ENCODE data around the gene HIVEP3. TPM values are rescaled to one million over a fixed set of nuclear protein-coding genes. Genes with fewer than 3 reads are reported as not detected.

HIVEP3 gene
- total RNA-seq, 1 donor from 2014 or later, result 3.6 TPM

GRCh38 chr1:41894101-41894807 lies 24.5 kb downstream of the HIVEP3 start:
- Mint-ChIP-seq H3K9me3 (ENCODE audit: low read depth) (no peaks in the 10 kb centered on the region), H3K4me1 (ENCODE audit: low read depth) (peaks cover 8% of the 10 kb centered on the region), H3K27ac (ENCODE audit: unreplicated experiment) (no peak overlapping the region), H3K4me3 (ENCODE audit: unreplicated experiment) (no peak overlapping the region), H3K27me3 (ENCODE audit: low read depth) (no peaks in the 10 kb centered on the region), H3K36me3 (ENCODE audit: low read depth) (no peaks in the 10 kb centered on the region)
- no peak for DNase-seq (ENCODE audit: low spot score)
- TF ChIP-seq CTCF (IDR thresholded peaks at IDR 0.05), result no peak

GRCh38 chr1:41892301-41892781 lies 26.4 kb downstream of the HIVEP3 start:
- H3K27me3 Mint-ChIP-seq (ENCODE audit: low read depth), result no peaks in the 10 kb centered on the region
- H3K4me1 Mint-ChIP-seq (ENCODE audit: low read depth), result peaks cover 4% of the 10 kb centered on the region
- no peak overlapping the region for H3K4me3 Mint-ChIP-seq (ENCODE audit: unreplicated experiment)
- H3K27ac Mint-ChIP-seq (ENCODE audit: unreplicated experiment), result no peak overlapping the region
- no peaks in the 10 kb centered on the region for H3K9me3 Mint-ChIP-seq (ENCODE audit: low read depth)
- no peak for TF ChIP-seq CTCF (IDR thresholded peaks at IDR 0.05)
- no peak for DNase-seq (ENCODE audit: low spot score)
- no peaks in the 10 kb centered on the region for H3K36me3 Mint-ChIP-seq (ENCODE audit: low read depth)

DNA sequence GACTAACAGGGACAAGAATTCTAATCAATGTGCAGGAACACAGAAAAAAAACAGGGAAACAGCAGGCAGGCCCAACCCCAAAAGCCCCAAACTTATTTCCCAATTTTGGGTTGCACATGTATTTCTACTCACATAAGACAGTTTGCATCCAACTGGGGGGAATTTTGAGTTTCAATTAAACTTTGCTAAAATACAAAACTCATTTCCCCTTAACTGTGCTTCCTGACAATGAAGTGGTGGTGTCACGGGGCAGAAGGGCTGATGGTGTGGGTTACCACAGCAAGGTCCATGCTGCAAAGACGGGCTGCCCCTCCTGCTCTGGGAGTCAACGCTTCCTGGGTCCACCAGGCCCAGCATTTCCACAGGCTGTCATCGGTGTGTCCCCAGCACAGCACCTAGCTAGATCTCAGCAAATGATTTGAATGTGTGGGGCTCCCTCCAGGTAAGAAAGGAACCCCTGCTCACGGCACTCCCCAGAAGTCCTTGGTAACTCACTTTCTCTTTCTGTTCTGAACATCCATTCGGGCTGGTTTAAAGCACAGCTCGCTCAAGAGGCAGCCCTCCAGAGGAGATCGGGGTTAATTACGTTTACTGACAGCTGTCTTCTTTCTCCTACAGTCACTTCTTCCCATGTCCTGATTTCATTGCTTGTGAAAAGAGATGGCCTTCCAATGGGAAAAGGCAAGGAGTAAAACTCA lies 27.4 kb downstream of the HIVEP3 start:
- no peaks in the 10 kb centered on the region for H3K9me3 Mint-ChIP-seq (ENCODE audit: low read depth)
- no peak overlapping the region for H3K27ac Mint-ChIP-seq (ENCODE audit: unreplicated experiment)
- H3K4me1 Mint-ChIP-seq (ENCODE audit: low read depth), result peaks cover 4% of the 10 kb centered on the region
- no peaks in the 10 kb centered on the region for H3K27me3 Mint-ChIP-seq (ENCODE audit: low read depth)
- TF ChIP-seq CTCF (IDR thresholded peaks at IDR 0.05), result no peak
- DNase-seq (ENCODE audit: low spot score), result no peak
- H3K36me3 Mint-ChIP-seq (ENCODE audit: low read depth), result no peaks in the 10 kb centered on the region
- no peak overlapping the region for H3K4me3 Mint-ChIP-seq (ENCODE audit: unreplicated experiment)

DNA sequence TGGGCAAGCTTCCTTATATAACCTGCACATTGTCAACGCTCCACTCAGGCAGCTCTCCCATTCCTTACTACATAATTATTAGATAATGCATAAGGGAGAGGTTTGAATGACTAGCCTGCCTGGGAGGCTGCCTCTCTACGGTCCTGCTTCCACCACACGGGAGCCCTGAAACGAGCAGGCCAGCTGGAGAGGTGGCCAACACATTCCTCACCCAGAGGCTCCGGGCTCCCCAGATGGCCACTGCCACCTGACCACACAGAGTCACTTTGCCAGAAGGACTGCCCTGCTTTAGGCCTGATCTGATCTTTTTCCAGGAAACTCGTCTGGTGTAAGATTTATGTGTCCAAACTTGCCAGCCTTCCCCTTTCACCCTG lies 27.9 kb downstream of the HIVEP3 start:
- H3K27ac Mint-ChIP-seq (ENCODE audit: unreplicated experiment), result no peak overlapping the region
- peaks cover 4% of the 10 kb centered on the region for H3K4me1 Mint-ChIP-seq (ENCODE audit: low read depth)
- H3K4me3 Mint-ChIP-seq (ENCODE audit: unreplicated experiment), result no peak overlapping the region
- no peak for DNase-seq (ENCODE audit: low spot score)
- no peak for TF ChIP-seq CTCF (IDR thresholded peaks at IDR 0.05)
- no peaks in the 10 kb centered on the region for H3K36me3 Mint-ChIP-seq (ENCODE audit: low read depth)
- no peaks in the 10 kb centered on the region for H3K27me3 Mint-ChIP-seq (ENCODE audit: low read depth)
- no peaks in the 10 kb centered on the region for H3K9me3 Mint-ChIP-seq (ENCODE audit: low read depth)

DNA sequence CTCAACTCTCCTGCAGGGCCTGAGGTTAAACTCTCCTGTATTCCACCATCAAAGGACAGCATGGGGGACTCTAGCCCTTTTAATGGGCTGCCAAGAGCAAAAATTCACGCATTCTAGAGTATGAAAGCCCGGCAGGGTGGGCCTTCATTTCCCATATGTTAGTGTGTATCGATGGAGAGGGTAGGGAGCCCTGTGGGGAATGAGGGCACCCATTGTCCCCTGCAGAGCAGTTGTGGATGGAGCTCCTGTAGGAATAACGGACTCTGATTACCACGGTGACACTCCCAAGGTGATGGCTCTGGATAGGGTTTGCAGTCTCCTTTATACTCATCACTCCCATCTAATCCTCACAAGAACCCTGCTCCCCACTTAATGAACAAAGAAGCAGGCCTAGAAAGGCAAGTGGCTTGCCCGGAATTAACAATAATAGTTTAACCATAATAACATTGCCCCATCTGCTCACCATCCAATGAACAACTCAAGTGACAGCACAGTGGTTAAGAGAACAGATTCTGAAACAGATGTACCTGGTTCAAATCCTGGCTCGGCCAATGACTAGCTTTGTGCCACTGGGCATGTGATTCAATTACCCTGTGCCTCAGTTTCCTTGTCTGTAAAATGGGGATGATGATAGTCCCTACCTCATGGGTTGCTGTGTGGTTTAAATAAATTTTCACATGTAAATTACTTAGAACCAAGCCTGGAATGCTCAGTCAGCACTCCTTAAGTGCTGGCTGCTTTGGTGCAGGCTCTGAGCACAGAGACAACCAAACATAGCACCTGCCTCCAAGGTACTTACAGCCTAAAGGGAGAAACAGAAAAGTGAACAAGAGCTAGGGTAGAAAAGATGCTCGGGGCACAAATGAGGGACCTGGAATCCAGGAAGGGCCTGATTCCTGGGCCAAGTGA lies 29.0 kb downstream of the HIVEP3 start:
- H3K4me1 Mint-ChIP-seq (ENCODE audit: low read depth), result peaks cover 4% of the 10 kb centered on the region
- H3K27ac Mint-ChIP-seq (ENCODE audit: unreplicated experiment), result no peak overlapping the region
- H3K36me3 Mint-ChIP-seq (ENCODE audit: low read depth), result no peaks in the 10 kb centered on the region
- no peaks in the 10 kb centered on the region for H3K9me3 Mint-ChIP-seq (ENCODE audit: low read depth)
- TF ChIP-seq CTCF (IDR thresholded peaks at IDR 0.05), result no peak
- no peaks in the 10 kb centered on the region for H3K27me3 Mint-ChIP-seq (ENCODE audit: low read depth)
- no peak for DNase-seq (ENCODE audit: low spot score)
- H3K4me3 Mint-ChIP-seq (ENCODE audit: unreplicated experiment), result no peak overlapping the region

All from chondrocyte (in vitro differentiated cells).